ENCODE data around the gene PTPN20.

PTPN20 gene

GRCh38 chr10:47022311-47023131 is 111.3 kb downstream of the PTPN20 start:
- DNase-seq: no peak

DNA sequence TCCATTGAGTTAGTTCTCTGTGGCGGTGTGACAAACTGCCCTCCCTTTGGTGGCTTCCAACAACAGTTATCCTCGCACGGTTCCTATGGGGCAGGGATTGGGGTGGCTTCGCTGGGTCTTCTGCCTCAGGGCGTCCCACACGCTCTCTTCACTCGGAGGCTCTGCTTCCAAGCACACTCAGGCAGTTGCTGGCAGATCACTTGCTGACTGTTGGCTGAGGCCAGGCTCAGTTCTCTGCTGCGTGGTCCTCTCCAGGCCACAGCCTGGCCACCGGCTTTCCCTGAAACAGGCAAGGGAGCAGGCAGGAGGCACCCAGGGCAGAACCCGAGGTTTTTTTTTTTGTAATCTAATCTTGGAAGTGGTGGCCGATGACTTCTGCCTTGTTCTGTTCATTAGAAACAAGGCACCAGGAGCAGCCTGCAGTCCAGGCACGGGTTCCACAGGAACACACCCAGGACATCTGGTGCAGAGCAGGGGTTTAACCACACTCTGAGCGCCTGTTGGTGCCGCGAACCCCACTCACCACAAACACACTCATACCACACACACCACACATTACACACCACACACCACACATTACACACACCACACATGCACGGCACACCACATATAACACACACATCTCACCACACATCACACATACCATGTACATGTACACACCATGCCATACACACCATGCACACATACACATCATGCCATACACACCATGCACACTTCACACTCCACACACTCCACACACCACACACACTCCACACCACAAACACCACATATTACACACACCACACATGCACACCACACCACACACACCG is 112.2 kb downstream of the PTPN20 start:
- no peak for DNase-seq

GRCh38 chr10:47024046-47024322 is 112.8 kb downstream of the PTPN20 start:
- DNase-seq: no peak

GRCh38 chr10:47024399-47025252 is 113.4 kb downstream of the PTPN20 start:
- DNase-seq: no peak

- no peak for DNase-seq
Observed at GRCh38 chr10:47025253-47025539, 114.0 kb downstream of the PTPN20 start.

DNA sequence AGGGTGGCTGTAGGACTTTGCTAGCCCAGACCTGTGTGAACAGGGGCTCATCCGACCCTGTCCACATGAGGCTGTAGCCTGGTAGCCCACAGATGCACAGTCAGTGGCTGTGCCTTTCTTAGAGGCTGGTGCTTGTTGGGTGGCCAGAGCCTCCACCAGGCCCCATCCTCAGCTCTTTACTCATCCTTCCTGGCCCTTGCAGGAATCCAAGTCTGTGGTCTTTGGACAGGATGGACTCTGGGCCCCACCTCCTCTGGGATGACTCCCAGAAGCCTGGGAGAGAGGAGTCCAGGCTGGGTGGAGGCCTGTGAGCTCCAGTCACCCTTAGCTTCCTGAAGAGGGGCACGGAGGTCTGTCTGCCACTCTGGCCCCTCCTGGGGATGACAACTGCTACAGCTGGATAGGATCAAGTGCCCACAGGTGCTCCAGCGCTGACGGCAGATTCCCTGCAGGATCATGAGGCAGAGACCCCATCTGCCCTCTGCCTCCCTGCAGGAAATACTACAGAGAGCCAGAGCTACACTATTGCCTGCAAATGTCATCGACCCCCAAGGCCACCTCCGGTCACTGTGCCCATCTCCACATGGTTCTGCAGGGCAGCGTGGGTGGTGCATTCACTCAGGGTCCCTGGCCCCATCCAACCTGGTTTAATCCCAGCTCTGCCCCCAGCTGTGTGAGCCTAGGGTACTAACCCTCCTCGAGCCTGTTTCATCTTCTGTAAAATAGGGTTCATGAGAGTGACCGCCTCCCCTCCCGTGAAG is 114.5 kb downstream of the PTPN20 start:
- no peak for DNase-seq

- no peak for DNase-seq
Observed at GRCh38 chr10:47026301-47027107, 115.3 kb downstream of the PTPN20 start.

- DNase-seq: no peak
Observed at GRCh38 chr10:47027108-47027783, 116.0 kb downstream of the PTPN20 start.

GRCh38 chr10:47027784-47028260 is 116.6 kb downstream of the PTPN20 start:
- no peak for DNase-seq

GRCh38 chr10:47028466-47028865 is 117.2 kb downstream of the PTPN20 start:
- DNase-seq: no peak

- no peak for DNase-seq
Observed at GRCh38 chr10:47029181-47030009, 118.2 kb downstream of the PTPN20 start.

DNA sequence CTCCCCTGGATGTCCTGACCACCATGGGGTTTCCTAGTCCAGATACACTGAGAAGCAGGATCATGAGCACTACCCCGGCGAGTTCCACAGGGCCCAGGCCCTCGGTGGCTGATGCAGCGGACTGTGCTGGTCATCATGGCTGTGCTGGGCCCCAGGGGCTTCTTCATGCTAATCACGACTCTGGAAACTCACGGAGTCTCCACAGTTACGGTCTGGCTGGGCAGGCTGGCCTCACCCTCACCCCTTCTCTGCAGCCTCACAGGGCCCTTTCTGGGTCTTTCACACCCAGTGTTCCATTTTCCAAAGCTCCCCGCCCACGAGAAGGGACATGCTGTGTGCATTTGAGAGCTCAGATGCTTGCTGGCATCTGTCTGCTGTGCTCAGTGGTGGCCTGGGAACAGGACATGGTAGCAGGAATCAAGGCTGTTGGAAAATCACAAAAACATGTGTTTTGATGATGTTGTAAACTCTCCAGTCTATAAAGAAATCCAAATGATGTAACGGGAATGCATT is 119.0 kb downstream of the PTPN20 start:
- no peak for DNase-seq

DNA sequence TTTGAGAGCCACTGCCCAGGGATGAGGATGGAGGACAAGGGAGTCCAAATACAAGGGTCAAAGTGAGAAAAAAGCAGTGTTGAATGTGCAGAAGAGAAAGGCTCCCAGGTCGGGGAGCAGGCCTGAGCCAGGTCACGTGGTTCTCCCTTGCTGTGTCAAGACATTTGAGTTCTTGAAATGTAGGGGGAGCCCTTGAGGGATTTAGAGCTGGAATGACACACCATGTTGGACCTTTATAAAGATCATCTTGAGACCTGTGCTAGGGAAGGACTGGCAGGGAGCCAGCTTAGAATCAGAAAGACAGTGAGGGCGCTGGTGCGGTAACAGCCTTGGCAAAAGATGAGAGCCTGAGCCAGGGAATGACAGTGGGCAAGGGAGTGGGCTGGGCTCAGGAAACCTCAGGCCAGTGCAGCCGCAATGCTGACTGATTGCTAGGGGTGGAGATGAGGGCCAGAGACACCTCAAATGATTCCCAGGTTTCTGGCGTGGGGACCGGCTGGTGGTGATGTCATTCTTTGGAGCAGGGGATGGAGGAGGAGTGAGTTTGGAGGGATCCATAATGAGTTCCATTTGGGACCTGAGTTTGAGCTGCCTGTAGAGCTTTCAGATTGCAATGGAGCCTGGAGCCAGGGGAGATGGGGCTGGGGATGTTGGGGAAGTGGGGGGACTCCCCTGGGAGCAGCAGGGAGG is 120.1 kb downstream of the PTPN20 start:
- no peak for DNase-seq

- DNase-seq: no peak
Observed at GRCh38 chr10:47031901-47032465, 120.8 kb downstream of the PTPN20 start.

DNA sequence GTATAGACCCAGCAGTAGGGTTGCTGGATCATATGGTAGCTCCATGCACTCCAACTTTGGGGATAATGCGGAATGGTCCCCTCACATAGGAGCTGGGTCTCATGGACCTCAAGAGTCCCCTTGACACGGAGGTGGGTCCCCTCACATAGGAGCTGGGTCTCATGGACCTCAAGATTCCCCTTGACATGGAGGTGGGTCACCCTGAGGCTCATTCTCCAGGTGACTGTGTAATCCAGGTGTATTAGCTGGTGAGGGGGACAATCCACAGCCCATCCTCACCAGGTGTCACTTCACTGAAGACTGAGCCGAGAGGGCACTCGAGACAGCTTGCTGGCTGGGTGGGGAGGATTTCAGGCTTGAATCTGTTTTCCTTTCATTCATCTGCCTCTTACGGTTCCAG is 121.9 kb downstream of the PTPN20 start:
- no peak for DNase-seq

GRCh38 chr10:47033541-47034270 is 122.5 kb downstream of the PTPN20 start:
- DNase-seq: no peak

DNA sequence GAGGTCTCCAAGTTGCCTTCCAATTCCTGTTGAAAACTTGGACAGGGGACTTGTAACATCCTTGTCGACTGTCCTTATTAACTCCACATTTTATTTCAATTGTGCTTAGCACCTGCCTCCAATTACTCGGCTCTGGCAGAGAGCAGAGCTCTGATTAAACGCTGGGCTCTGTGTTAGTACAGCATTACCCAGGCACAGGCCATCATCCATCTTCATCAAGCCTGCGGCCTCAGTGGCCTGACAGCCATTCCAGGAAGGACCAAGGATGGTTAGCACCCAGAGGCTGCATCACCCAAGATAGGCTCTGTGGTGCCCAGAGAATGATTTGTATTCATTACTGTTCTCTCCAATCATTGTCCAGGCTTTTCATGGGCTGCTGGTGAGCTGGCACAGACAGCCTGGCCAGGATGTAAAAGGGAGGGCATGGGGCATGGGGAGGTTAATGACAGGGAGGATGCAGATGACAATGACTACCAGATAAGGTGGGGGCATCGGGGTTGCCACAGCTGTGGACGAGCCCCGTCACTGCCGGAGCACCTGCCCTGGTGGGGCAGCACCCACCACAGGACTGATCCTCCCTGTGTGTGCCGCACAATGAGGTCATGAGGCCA is 123.3 kb downstream of the PTPN20 start:
- DNase-seq: no peak

Data from DMS 273 treated with DMSO at 0.1 percent for 48 hours (cell line).